ENCODE measurements around the gene SLC25A13.
"Not testable (repeated sequence)": the region's sequence is repeated elsewhere in the genome, so short reads cannot be mapped to it uniquely, and the experiment has no call there.

SLC25A13 gene

DNA sequence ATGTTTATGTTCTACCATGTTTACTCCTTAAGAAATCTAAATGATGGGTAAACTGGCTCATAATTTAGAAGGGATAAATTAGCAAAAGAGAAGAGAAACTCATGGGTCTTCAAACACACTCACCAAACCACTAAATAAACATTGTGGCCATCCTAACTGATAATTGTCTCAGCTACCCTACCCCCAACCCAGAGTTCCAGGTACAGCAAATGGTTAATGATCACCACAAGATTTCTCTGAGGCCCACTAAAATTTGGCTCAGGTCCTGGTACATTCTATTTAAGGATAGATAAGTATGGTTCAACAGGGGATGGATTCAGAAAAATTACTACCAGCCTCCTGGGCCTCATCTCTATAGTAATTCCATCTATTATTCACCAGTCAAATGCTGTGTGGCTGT lies 21.4 kb downstream of the SLC25A13 start:
- in situ Hi-C loops (cut with HindIII; ENCODE audit: low sequenced_read_pairs): no loop called here

DNA sequence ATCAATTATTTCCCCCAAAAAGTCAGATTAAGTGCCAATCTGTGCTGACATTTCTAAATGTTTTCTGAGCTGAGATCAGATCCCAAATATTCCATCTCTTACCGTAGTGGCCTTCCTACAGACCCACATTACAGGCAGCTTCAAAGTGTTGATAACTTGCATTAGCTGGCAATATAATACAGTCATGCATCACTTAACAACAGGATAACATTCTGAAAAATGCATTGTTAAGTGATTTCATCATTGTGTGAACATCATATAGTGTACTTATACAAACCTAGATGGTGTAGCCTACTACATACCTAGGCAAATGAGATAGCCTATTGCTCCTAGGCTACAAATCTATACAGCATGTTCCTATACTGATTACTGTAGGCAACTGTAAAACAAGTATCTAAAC lies 22.4 kb downstream of the SLC25A13 start:
- in situ Hi-C loops (cut with HindIII; ENCODE audit: low sequenced_read_pairs): no loop called here

GRCh38 chr7:96297876-96298275 lies 24.0 kb downstream of the SLC25A13 start:
- in situ Hi-C loops (cut with HindIII; ENCODE audit: low sequenced_read_pairs): no loop called here

GRCh38 chr7:96297446-96297845 lies 24.5 kb downstream of the SLC25A13 start:
- in situ Hi-C loops (cut with HindIII; ENCODE audit: low sequenced_read_pairs): not testable (repeated sequence)

- in situ Hi-C loops (cut with HindIII; ENCODE audit: low sequenced_read_pairs): not testable (repeated sequence)
Observed at GRCh38 chr7:96293911-96294310, 28.0 kb downstream of the SLC25A13 start.

DNA sequence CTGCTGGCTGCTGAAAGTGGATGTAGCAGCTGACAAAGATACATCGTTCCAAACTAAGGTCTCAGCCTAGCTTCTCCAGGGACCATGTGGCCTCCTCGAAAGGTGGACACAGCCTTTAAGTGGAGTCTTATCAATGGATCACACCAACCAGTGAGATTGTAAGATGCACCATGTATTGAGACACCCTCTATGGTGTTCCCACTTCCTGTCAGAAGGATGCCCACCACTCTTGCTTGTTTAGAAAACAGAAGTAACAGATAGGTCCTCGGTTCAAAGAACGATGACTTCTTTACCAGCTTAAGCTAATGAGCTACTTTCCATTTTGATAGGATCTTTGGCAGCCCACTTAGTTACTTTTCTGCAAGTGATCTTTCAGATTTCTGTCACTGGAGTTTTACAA lies 34.3 kb downstream of the SLC25A13 start:
- in situ Hi-C loops (cut with HindIII; ENCODE audit: low sequenced_read_pairs): no loop called here

GRCh38 chr7:96287132-96287531 lies 34.8 kb downstream of the SLC25A13 start:
- in situ Hi-C loops (cut with HindIII; ENCODE audit: low sequenced_read_pairs): no loop called here

DNA sequence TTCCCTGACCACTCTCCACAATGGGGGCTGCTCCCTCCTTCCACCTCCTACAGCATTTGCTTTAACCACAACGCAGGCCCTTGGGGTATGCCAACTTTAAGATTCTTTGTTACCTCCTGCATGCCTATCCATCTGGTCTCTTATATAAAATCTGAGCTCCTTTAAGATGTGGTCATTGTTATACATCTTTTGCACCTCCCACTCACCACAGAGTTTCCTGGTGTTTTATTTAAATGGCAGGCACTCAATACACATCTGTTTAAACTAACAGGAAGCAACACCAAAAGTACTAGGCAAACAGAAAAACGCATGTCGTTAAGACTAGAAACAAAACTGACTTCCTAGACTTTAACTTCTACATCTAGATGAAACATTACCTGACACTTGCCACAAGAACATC lies 36.3 kb downstream of the SLC25A13 start:
- in situ Hi-C loops (cut with HindIII; ENCODE audit: low sequenced_read_pairs): no loop called here

- in situ Hi-C loops (cut with HindIII; ENCODE audit: low sequenced_read_pairs): no loop called here
Observed at GRCh38 chr7:96284835-96285234, 37.1 kb downstream of the SLC25A13 start.

DNA sequence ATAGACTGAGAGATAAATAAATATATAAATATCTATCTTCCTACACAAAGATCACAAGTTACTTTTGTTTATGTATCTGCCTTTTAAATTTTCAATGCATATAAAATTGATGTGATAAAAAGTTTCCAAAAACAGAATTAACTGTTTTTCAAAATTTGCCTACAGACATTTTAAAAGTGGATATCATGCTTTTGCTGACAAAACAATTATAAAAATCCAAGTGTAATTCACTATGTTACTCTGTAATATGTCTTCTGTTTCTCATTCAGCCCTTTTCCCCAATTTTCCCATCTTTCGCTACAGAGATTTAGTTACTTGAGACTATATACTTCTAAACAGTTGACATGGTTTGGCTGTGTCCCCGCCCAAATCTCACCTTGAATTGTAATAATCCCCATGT lies 37.7 kb downstream of the SLC25A13 start:
- in situ Hi-C loops (cut with HindIII; ENCODE audit: low sequenced_read_pairs): no loop called here

DNA sequence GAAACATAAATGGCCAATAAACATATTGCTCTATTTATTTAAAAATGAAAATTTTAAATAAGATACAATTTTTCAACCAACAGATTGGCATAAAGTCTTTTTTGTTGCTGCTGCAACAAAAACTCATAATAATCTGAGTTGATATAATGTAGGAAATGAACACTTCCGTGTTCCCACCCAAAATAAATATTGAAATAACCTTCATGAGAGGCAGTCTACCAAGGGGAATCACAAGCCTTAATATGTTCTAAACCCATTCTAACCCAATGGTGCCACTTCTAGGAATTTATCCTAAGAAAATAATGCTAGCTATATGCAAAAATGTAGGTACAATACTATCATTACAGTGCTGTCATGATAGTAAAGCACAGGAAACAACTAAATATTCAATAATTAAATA lies 39.1 kb downstream of the SLC25A13 start:
- in situ Hi-C loops (cut with HindIII; ENCODE audit: low sequenced_read_pairs): no loop called here

- in situ Hi-C loops (cut with HindIII; ENCODE audit: low sequenced_read_pairs): no loop called here
Observed at GRCh38 chr7:96277921-96278320, 44.0 kb downstream of the SLC25A13 start.

DNA sequence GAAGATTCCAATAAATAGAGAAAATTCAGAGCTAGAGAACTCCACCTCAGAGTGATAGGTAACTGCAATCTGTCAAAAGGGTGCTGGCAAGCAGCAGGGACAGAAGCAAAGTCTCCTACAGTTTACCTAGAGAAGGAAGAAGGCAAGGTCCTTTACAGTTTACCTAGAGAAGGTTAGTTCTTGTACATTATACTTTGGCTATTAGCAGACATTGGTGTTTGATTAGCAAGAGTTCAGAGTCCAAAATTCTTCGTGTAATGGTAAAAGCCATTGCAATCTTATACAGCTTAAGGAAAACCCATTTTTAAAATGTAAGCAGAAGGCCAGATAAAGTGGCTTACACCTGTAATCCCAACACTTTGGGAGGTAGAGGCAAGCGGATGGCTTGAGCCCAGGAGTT lies 45.9 kb downstream of the SLC25A13 start:
- in situ Hi-C loops (cut with HindIII; ENCODE audit: low sequenced_read_pairs): no loop called here

DNA sequence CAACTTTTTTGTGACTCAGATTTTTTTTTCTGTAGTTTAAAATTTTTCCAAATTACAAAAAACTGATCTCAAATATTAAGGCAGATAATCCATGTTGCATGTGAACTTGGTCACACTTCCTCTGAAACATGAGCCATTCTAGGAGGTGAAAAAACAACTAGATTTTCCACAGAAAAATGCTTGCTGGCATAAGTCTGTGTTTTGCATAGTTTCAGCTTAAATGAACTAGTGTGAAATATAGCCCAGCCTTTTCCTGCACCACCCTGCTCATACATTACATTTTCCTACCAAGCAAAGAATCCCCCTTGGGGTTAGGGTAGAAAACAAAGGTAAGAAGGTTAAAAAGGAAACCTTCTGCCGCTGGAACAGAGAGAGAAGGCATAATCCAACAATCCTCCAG lies 48.2 kb downstream of the SLC25A13 start:
- in situ Hi-C loops (cut with HindIII; ENCODE audit: low sequenced_read_pairs): no loop called here

DNA sequence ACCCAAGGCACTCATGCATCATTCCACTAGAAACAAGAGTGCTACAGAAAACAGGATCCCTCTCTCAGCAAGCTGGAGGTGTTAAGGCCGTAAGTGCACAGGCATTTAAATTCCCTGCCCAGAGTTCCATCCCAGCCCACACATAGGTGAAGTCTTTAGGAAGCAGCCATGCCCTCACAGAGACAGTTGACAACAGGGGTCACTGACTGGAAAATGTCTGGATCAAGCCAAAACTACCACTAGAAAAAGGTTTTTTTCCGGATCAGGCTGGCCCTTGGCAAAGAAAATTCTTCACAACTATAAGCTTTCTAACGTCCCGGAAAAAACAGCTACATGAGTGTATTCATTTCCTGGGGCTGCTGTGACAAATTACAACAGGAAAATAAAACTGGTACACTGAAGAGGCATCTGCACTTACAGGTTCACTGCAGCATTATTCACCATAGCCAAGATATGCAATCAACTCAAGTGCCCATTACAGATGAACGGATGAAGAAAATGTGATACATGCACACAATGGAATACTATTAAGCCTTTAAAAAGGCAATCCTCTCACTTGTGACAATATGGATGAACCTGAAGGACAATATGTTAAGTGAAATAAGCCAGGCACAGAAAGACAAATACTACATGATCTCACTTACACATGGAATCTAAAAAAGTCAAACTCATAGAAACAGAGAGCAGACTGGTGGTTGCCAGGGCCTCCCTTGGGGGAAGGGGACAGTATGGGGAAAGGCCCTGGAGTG lies 52.5 kb downstream of the SLC25A13 start:
- in situ Hi-C loops (cut with HindIII; ENCODE audit: low sequenced_read_pairs): no loop called here

GRCh38 chr7:96266580-96266979 lies 55.3 kb downstream of the SLC25A13 start:
- in situ Hi-C loops (cut with HindIII; ENCODE audit: low sequenced_read_pairs): no loop called here

GRCh38 chr7:96266015-96266414 lies 55.9 kb downstream of the SLC25A13 start:
- in situ Hi-C loops (cut with HindIII; ENCODE audit: low sequenced_read_pairs): no loop called here

DNA sequence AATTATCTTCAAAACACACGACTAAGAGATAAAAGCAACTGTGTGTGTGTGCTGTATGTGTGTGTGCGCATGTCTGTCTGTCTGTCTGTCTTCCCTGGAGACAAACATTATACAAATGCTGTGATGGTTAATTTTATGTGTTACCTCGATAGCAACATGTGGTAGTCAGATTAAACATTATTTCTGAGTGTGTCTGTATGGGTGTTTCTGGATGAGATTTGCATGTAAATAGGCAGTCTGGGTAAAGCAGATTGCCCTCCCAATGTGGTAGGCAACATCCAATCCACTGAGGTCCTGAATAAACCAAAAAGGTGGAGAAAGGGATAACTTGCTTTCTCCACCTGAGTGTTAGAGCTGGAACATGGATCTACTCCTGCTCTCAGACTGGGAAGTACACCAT lies 67.9 kb downstream of the SLC25A13 start:
- in situ Hi-C loops (cut with HindIII; ENCODE audit: low sequenced_read_pairs): no loop called here

DNA sequence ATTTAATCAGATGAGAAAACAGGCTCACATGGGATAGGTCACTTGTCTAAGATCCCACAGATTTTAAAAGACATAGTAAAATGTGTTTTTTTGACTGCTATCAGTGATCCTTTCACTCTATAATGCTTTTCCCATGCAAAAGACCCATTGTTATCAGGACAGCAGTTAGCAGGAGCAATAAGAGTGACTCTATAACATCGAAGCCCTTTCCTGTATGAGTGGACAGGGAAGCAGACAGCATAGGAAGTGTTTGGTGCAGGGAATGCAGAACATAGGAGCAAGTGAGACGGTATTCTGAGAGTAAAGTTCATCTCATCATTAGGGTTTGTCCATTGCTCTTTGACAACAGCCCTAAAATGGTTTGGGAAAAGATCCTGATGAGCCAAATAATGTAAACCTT lies 68.5 kb downstream of the SLC25A13 start:
- in situ Hi-C loops (cut with HindIII; ENCODE audit: low sequenced_read_pairs): no loop called here

GRCh38 chr7:96250776-96251361 lies 71.0 kb downstream of the SLC25A13 start:
- in situ Hi-C loops (cut with HindIII; ENCODE audit: low sequenced_read_pairs): no loop called here

GRCh38 chr7:96248405-96248804 lies 73.5 kb downstream of the SLC25A13 start:
- in situ Hi-C loops (cut with HindIII; ENCODE audit: low sequenced_read_pairs): no loop called here

DNA sequence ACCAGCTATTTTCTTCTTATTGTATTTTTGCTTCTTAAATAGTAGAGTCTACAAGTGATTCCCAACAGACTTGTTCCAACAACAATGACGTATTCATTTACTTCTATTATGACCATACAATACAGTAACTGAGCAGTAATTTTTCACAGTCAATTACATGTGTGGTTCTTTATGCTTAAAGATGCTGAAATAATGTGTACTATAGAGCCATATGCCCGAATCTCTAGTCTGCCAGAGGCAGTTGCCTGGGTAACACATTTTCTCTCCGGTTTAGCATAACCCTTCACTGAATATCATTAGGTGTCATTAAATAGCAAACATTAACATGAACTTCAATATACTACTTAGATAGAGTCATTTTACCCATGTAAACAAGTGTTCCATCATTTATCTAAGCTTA lies 75.0 kb downstream of the SLC25A13 start:
- in situ Hi-C loops (cut with HindIII; ENCODE audit: low sequenced_read_pairs): no loop called here

GRCh38 chr7:96244992-96245292 lies 77.0 kb downstream of the SLC25A13 start:
- in situ Hi-C loops (cut with HindIII; ENCODE audit: low sequenced_read_pairs): no loop called here
